Activated CD4-positive, alpha-beta T cell treated with anti-CD3 and anti-CD28 coated beads, Interleukin-2, amount 50 U/mL, for 16 hours (primary cell): ENCODE measurements around the gene TEX52.
A peak's percentile ranks its signal among the peaks of the same experiment; 100 is the strongest.

Source experiments
- DNase-seq: peaks from one replicate; pipeline ENCODE4 v3.0.0-alpha.2; 2020

TEX52 gene

GRCh38 chr12:2826721-2827515, 29.9 kb downstream of the TEX52 start:
- no peak for DNase-seq

GRCh38 chr12:2826036-2826435, 30.8 kb downstream of the TEX52 start:
- DNase-seq: no peak

GRCh38 chr12:2825132-2825531, 31.7 kb downstream of the TEX52 start:
- DNase-seq: no peak

- DNase-seq: no peak
These were observed 32.3 kb downstream of the TEX52 start for GRCh38 chr12:2824541-2824940.

- no peak for DNase-seq
These were observed 33.4 kb downstream of the TEX52 start for GRCh38 chr12:2823483-2823882.

- DNase-seq: no peak
These were observed 36.4 kb downstream of the TEX52 start for GRCh38 chr12:2820432-2820831.

- no peak for DNase-seq
These were observed 37.0 kb downstream of the TEX52 start for GRCh38 chr12:2819810-2820209.

- peak; percentile 73 for DNase-seq
These were observed 43.3 kb downstream of the TEX52 start for GRCh38 chr12:2813214-2814185.

- peak; percentile 99 for DNase-seq
These were observed 44.3 kb downstream of the TEX52 start, which contains the start of gene ITFG2 for GRCh38 chr12:2812290-2813213. ITFG2 (plus strand) TSS chr12:2812668; CDS start chr12:2812761, 93 bp downstream.

GRCh38 chr12:2811801-2812200, 45.0 kb downstream of the TEX52 start:
- no peak for DNase-seq

GRCh38 chr12:2806700-2807099, 50.1 kb downstream of the TEX52 start:
- DNase-seq: no peak

GRCh38 chr12:2805143-2805520, 51.7 kb downstream of the TEX52 start:
- DNase-seq: no peak

- DNase-seq: no peak
These were observed 52.3 kb downstream of the TEX52 start for GRCh38 chr12:2804393-2805142.

- DNase-seq: no peak
These were observed 53.0 kb downstream of the TEX52 start for GRCh38 chr12:2803635-2804392.

GRCh38 chr12:2801044-2801783, 55.6 kb downstream of the TEX52 start:
- DNase-seq: no peak

- DNase-seq: no peak
These were observed 56.7 kb downstream of the TEX52 start for GRCh38 chr12:2800046-2800570.
